Measurements from ENCODE around the gene KIRREL1. TPM values are rescaled to one million over a fixed set of nuclear protein-coding genes. Genes with fewer than 3 reads are reported as not detected.

The KIRREL1 gene
- polyA plus RNA-seq, 1 donor from 2014 or later, result 12.9 TPM

- Histone ChIP-seq H3K27me3 (ENCODE audit: insufficient read depth, low read depth, low read length) (no peaks in the 10 kb centered on the region), H3F3A (ENCODE audit: insufficient read depth, low read length, poor library complexity, severe bottlenecking) (no peaks in the 10 kb centered on the region), H3K4me2 (ENCODE audit: low read length) (no peak overlapping the region), H4K20me1 (ENCODE audit: insufficient read depth) (no peaks in the 10 kb centered on the region), H3K79me2 (replicated peaks; ENCODE audit: insufficient read depth, low read length) (no peaks in the 10 kb centered on the region), H3K27ac (ENCODE audit: low read length) (no peak overlapping the region), H2AFZ (ENCODE audit: low read depth, low read length) (no peak overlapping the region), H3K9me2 (ENCODE audit: insufficient read depth, low read length) (no peaks in the 10 kb centered on the region), H3K9me3 (ENCODE audit: low read length) (no peaks in the 10 kb centered on the region), H3K36me3 (ENCODE audit: insufficient read depth, low read length) (no peaks in the 10 kb centered on the region), H3K9ac (ENCODE audit: low read length) (no peak overlapping the region), H3K4me3 (ENCODE audit: low read length) (no peak overlapping the region)
- no peak for TF ChIP-seq MXI1 (conservative IDR thresholded peaks at IDR 0.05; ENCODE audit: poor library complexity, severe bottlenecking)
- no peak for TF ChIP-seq SMC3 (conservative IDR thresholded peaks at IDR 0.05; ENCODE audit: poor library complexity)
- TF ChIP-seq, protein P1, sequence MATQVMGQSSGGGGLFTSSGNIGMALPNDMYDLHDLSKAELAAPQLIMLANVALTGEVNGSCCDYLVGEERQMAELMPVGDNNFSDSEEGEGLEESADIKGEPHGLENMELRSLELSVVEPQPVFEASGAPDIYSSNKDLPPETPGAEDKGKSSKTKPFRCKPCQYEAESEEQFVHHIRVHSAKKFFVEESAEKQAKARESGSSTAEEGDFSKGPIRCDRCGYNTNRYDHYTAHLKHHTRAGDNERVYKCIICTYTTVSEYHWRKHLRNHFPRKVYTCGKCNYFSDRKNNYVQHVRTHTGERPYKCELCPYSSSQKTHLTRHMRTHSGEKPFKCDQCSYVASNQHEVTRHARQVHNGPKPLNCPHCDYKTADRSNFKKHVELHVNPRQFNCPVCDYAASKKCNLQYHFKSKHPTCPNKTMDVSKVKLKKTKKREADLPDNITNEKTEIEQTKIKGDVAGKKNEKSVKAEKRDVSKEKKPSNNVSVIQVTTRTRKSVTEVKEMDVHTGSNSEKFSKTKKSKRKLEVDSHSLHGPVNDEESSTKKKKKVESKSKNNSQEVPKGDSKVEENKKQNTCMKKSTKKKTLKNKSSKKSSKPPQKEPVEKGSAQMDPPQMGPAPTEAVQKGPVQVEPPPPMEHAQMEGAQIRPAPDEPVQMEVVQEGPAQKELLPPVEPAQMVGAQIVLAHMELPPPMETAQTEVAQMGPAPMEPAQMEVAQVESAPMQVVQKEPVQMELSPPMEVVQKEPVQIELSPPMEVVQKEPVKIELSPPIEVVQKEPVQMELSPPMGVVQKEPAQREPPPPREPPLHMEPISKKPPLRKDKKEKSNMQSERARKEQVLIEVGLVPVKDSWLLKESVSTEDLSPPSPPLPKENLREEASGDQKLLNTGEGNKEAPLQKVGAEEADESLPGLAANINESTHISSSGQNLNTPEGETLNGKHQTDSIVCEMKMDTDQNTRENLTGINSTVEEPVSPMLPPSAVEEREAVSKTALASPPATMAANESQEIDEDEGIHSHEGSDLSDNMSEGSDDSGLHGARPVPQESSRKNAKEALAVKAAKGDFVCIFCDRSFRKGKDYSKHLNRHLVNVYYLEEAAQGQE (IDR thresholded peaks at IDR 0.05; ENCODE audit: borderline replicate concordance), result no peak
- TF ChIP-seq RAD21 (conservative IDR thresholded peaks at IDR 0.05), result no peak
- no peak for TF ChIP-seq POLR2AphosphoS5 (IDR thresholded peaks at IDR 0.05)
- no peak for TF ChIP-seq TAF1 (IDR thresholded peaks at IDR 0.05; ENCODE audit: low read depth)
- TF ChIP-seq, protein P2, sequence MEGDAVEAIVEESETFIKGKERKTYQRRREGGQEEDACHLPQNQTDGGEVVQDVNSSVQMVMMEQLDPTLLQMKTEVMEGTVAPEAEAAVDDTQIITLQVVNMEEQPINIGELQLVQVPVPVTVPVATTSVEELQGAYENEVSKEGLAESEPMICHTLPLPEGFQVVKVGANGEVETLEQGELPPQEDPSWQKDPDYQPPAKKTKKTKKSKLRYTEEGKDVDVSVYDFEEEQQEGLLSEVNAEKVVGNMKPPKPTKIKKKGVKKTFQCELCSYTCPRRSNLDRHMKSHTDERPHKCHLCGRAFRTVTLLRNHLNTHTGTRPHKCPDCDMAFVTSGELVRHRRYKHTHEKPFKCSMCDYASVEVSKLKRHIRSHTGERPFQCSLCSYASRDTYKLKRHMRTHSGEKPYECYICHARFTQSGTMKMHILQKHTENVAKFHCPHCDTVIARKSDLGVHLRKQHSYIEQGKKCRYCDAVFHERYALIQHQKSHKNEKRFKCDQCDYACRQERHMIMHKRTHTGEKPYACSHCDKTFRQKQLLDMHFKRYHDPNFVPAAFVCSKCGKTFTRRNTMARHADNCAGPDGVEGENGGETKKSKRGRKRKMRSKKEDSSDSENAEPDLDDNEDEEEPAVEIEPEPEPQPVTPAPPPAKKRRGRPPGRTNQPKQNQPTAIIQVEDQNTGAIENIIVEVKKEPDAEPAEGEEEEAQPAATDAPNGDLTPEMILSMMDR (IDR thresholded peaks at IDR 0.05; ENCODE audit: poor library complexity, severe bottlenecking), result no peak
- TF ChIP-seq EZH2 (IDR thresholded peaks at IDR 0.05; ENCODE audit: borderline replicate concordance, insufficient read depth, low read length, poor library complexity, severe bottlenecking), result no peak
- no peak for TF ChIP-seq EP300 (conservative IDR thresholded peaks at IDR 0.05; ENCODE audit: poor library complexity, severe bottlenecking)
These were observed 85.2 kb downstream of the KIRREL1 start for GRCh38 chr1:158078569-158079080.

GRCh38 chr1:158080066-158080465 is 86.6 kb downstream of the KIRREL1 start:
- Histone ChIP-seq H3K4me3 (ENCODE audit: low read length) (no peak overlapping the region), H3K36me3 (ENCODE audit: insufficient read depth, low read length) (no peaks in the 10 kb centered on the region), H3K9me2 (ENCODE audit: insufficient read depth, low read length) (no peaks in the 10 kb centered on the region), H3K27me3 (ENCODE audit: insufficient read depth, low read depth, low read length) (no peaks in the 10 kb centered on the region), H3K27ac (ENCODE audit: low read length) (no peak overlapping the region), H3K9me3 (ENCODE audit: low read length) (no peaks in the 10 kb centered on the region), H3K9ac (ENCODE audit: low read length) (no peak overlapping the region), H4K20me1 (ENCODE audit: insufficient read depth) (no peaks in the 10 kb centered on the region), H3K79me2 (replicated peaks; ENCODE audit: insufficient read depth, low read length) (no peaks in the 10 kb centered on the region), H3K4me2 (ENCODE audit: low read length) (no peak overlapping the region), H2AFZ (ENCODE audit: low read depth, low read length) (no peak overlapping the region), H3F3A (ENCODE audit: insufficient read depth, low read length, poor library complexity, severe bottlenecking) (no peaks in the 10 kb centered on the region)
- TF ChIP-seq RAD21 (conservative IDR thresholded peaks at IDR 0.05) (no peak), SMC3 (conservative IDR thresholded peaks at IDR 0.05; ENCODE audit: poor library complexity) (no peak)

Data from neural cell (in vitro differentiated cells).